ENCODE data around the gene ALOXE3.

GRCh38 chr17:8151641-8152111 lies 33.4 kb upstream of the ALOXE3 start:
- TF ChIP-seq CTCF (IDR thresholded peaks at IDR 0.05 in 4 of 5, conservative IDR thresholded peaks at IDR 0.05 in 1 of 5), result no peak
- no peak for TF ChIP-seq POLR2A (IDR thresholded peaks at IDR 0.05)
